ENCODE results near the gene ARVCF. TPM values are rescaled to one million over a fixed set of nuclear protein-coding genes. Genes with fewer than 3 reads are reported as not detected.

ARVCF gene
- total and polyA plus RNA-seq, 2 donors (not counting 1 experiment from before 2014, with no cell fraction given), result 2.2 to 6.7 TPM

DNA sequence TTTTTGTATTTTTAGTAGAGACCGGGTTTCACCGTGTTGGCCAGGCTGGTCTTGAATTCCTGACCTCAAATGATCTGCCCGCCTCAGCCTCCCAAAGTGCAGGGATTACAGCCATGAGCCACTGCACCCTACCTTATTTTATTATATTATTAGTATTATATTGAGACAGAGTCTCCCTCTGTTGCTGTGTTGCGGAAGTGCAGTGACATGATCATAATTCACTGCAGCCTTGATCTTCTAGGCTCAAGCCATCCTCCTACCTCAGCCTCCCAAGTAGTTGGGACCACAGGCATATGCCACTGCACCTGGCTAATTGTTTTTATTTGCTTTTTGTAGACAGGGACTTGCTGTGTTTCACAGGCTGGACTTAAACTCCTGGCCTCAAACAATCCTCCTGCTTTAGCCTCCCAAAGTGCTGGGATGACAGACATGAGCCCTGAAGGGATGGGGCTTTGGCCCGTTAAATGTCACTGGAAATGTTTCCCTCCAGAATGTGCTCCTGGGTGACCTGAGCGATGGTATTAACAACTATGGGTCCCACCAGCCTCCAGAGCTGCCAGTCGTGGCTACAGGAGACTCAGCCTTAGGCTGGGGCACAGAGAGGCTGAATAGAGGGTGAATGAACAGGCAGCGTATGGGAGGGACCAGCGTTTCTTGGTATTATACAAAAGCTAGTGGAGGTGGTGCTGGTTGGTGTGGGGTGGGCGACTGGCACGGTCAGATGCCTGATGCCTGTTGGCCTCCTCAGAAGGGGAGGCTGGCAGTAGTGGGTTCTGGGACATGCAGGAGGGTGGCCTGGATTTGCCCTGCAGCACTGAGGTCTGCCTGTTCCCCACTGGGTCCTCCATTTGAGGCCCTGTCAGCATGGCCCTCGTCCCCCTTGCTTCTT lies 11.6 kb upstream of the ARVCF start:
- DNase-seq (peak; percentile 16), ATAC-seq (ENCODE audit: low read depth) (no peak)
- Histone ChIP-seq H3K4me1 (ENCODE audit: control insufficient read depth in 2 of 2, insufficient read depth in 2 of 2, low read length in 2 of 2) (peaks cover 21 to 34% of the 10 kb centered on the region in 2 donors), H3K27ac (ENCODE audit: low read length in 2 of 2) (no peak overlapping the region), H3K4me3 (ENCODE audit: control extremely low read depth in 1 of 5, extremely low read depth in 1 of 5, insufficient read depth in 1 of 5, low read depth in 2 of 5, low read length in 4 of 5) (no peak overlapping the region), H3K9me3 (ENCODE audit: control extremely low read depth in 1 of 3, control insufficient read depth in 2 of 3, insufficient read depth in 1 of 3, low read length in 2 of 3) (peaks cover 0 to 12% (median 0%) of the 10 kb centered on the region in 3 donors), H3K79me2 (ENCODE audit: control insufficient read depth, insufficient read depth, low read length) (peaks cover 90% of the 10 kb centered on the region), H3K4me2 (replicated peaks; ENCODE audit: low read depth, low read length, poor library complexity, severe bottlenecking) (no peak overlapping the region), H3K9ac (ENCODE audit: low read length) (no peak overlapping the region), H3K27me3 (replicated peaks in 1 of 4; ENCODE audit: control extremely low read depth in 1 of 4, control insufficient read depth in 3 of 4, insufficient read depth in 4 of 4, low read length in 3 of 4) (no peaks in the 10 kb centered on the region), H2AFZ (ENCODE audit: insufficient read depth, low read depth, low read length, poor library complexity, severe bottlenecking) (no peak overlapping the region), H3K36me3 (replicated peaks in 1 of 2; ENCODE audit: control extremely low read depth in 1 of 2, control insufficient read depth in 1 of 2, extremely low read depth in 1 of 2, insufficient read depth in 2 of 2, low read length in 1 of 2) (peaks cover 0 to 6% of the 10 kb centered on the region in 2 experiments), H4K20me1 (ENCODE audit: control insufficient read depth, insufficient read depth, low read length, poor library complexity, severe bottlenecking) (peaks cover 73% of the 10 kb centered on the region)
- POLR2A ChIA-PET, result no interaction called here
- Mint-ChIP-seq H3K4me1 (peaks cover 56% of the 10 kb centered on the region), H3K27me3 (no peaks in the 10 kb centered on the region), H3K9me3 (ENCODE audit: insufficient read depth) (no peaks in the 10 kb centered on the region), H3K27ac (peak overlapping the region; percentile 46), H3K4me3 (no peak overlapping the region)
- WGBS (ENCODE audit: insufficient coverage), result 98% methylated on average over 8 of the region's 12 CpGs
- intact Hi-C loops (cut with micrococcal nuclease), result loop anchor here (1.0 kb wide), 1 partner anchor 58 kb away; no protein-coding TSS in a partner anchor
- CTCF ChIA-PET, result no interaction called here
- TF ChIP-seq, protein P1, sequence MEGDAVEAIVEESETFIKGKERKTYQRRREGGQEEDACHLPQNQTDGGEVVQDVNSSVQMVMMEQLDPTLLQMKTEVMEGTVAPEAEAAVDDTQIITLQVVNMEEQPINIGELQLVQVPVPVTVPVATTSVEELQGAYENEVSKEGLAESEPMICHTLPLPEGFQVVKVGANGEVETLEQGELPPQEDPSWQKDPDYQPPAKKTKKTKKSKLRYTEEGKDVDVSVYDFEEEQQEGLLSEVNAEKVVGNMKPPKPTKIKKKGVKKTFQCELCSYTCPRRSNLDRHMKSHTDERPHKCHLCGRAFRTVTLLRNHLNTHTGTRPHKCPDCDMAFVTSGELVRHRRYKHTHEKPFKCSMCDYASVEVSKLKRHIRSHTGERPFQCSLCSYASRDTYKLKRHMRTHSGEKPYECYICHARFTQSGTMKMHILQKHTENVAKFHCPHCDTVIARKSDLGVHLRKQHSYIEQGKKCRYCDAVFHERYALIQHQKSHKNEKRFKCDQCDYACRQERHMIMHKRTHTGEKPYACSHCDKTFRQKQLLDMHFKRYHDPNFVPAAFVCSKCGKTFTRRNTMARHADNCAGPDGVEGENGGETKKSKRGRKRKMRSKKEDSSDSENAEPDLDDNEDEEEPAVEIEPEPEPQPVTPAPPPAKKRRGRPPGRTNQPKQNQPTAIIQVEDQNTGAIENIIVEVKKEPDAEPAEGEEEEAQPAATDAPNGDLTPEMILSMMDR (IDR thresholded peaks at IDR 0.05), result peak; percentile 34
- no peak for TF ChIP-seq EZH2 (IDR thresholded peaks at IDR 0.05; ENCODE audit: borderline replicate concordance, insufficient read depth, low read depth, low read length, poor library complexity, severe bottlenecking)

DNA sequence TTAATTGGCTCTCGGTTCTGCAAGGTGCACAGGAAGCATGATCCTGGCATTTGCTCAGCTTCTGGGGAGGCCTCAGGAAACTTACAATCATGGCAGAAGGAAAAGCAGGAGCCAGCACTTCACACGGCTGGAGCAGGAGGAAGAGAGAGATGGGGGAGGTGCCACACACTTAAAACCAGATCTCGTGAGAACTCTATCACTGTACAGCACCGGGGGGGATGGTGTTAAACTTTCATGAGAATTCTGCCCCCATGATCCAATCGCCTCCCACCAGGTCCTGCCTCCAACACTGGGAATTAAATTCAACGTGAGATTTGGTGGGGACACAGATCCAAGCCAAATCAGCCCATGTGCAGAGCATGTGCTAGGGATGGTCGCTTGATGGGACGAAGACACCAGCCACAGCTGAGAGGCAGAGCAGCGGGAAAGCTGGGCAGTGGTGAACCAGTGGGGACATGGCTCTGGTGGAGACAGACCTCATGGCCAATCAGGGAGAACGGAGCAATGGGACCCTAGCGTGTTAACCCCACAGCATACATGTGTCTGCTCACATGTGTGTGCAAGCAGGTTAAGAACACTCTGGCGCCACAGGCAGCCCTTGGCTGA lies 10.5 kb upstream of the ARVCF start:
- Histone ChIP-seq H2AFZ (ENCODE audit: insufficient read depth, low read depth, low read length, poor library complexity, severe bottlenecking) (no peak overlapping the region), H3K27ac (ENCODE audit: low read length in 2 of 2) (no peak overlapping the region), H4K20me1 (ENCODE audit: control insufficient read depth, insufficient read depth, low read length, poor library complexity, severe bottlenecking) (peaks cover 73% of the 10 kb centered on the region), H3K79me2 (ENCODE audit: control insufficient read depth, insufficient read depth, low read length) (peaks cover 90% of the 10 kb centered on the region), H3K9me3 (ENCODE audit: control extremely low read depth in 1 of 3, control insufficient read depth in 2 of 3, insufficient read depth in 1 of 3, low read length in 2 of 3) (peaks cover 0 to 1% (median 0%) of the 10 kb centered on the region in 3 donors), H3K4me2 (replicated peaks; ENCODE audit: low read depth, low read length, poor library complexity, severe bottlenecking) (no peak overlapping the region), H3K4me1 (ENCODE audit: control insufficient read depth in 2 of 2, insufficient read depth in 2 of 2, low read length in 2 of 2) (peaks cover 21 to 34% of the 10 kb centered on the region in 2 donors), H3K36me3 (replicated peaks in 1 of 2; ENCODE audit: control extremely low read depth in 1 of 2, control insufficient read depth in 1 of 2, extremely low read depth in 1 of 2, insufficient read depth in 2 of 2, low read length in 1 of 2) (peaks cover 0 to 6% of the 10 kb centered on the region in 2 experiments), H3K27me3 (replicated peaks in 1 of 4; ENCODE audit: control extremely low read depth in 1 of 4, control insufficient read depth in 3 of 4, insufficient read depth in 4 of 4, low read length in 3 of 4) (no peaks in the 10 kb centered on the region), H3K9ac (ENCODE audit: low read length) (no peak overlapping the region), H3K4me3 (ENCODE audit: control extremely low read depth in 1 of 5, extremely low read depth in 1 of 5, insufficient read depth in 1 of 5, low read depth in 2 of 5, low read length in 4 of 5) (no peak overlapping the region)
- no peaks in the 10 kb centered on the region for H3K9me3 Mint-ChIP-seq (ENCODE audit: insufficient read depth)
- no peak for TF ChIP-seq EZH2 (IDR thresholded peaks at IDR 0.05; ENCODE audit: borderline replicate concordance, insufficient read depth, low read depth, low read length, poor library complexity, severe bottlenecking)
- TF ChIP-seq, protein P1 (IDR thresholded peaks at IDR 0.05), result no peak
- intact Hi-C loops (cut with micrococcal nuclease), result no loop called here
- POLR2A ChIA-PET, result no interaction called here
- peak; percentile 3 for DNase-seq
- H3K27ac Mint-ChIP-seq, result peak overlapping the region; percentile 4
- no peak overlapping the region for H3K4me3 Mint-ChIP-seq
- CTCF ChIA-PET, result no interaction called here
- WGBS (ENCODE audit: insufficient coverage), result 95% methylated on average over 10 of the region's 12 CpGs
- peaks cover 57% of the 10 kb centered on the region for H3K4me1 Mint-ChIP-seq
- ATAC-seq (ENCODE audit: low read depth), result no peak
- no peaks in the 10 kb centered on the region for H3K27me3 Mint-ChIP-seq

All from B cell (primary cell).